Iris pigment epithelial cell (primary cell): Measurements from ENCODE around the gene CXXC4.

Experiments
- DNase-seq: peaks from one replicate; pipeline ENCODE4 v3.0.0-alpha.2; 2011; ENCODE audit warnings: low read depth

The CXXC4 gene

GRCh38 chr4:104489731-104490095 is 5.0 kb downstream of the CXXC4 start:
- no peak for DNase-seq

- no peak for DNase-seq
Observed at GRCh38 chr4:104488151-104488550, 6.5 kb downstream of the CXXC4 start.

DNA sequence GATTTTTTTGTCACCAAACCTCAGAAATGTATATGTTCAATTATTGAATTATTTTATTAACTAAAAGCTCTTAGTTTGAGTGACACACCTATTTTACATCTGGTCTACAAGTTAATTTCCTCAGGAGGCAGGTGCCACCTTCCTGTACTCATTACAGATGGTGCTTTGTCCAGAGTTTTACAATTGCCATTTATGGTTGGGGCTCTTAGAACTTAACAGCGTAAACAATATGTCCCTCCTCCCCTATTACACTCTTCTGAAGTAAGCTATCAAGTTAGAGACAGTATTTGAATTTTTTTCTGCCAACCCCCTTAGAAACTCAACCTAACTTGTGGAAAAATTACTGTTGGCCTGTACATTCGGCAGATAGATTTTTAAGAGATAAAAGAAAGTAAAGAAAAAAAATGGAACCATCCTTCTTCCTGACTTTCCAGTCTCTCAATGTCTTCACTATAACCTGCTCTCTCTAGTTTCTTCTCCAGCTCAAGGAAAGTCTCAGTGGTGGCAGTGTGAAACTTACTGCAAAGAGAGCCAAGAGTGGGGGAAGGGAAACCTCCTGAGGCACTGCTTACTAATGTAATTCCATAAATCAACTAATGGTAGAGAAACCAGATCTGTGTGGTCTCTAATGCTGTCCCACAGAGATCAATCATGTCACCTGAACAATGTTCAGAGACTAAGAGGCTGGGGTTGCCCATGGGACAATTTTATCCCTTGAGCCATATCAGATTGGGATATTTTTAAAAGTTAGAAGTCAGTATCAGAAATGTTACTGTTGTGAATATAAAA is 7.8 kb downstream of the CXXC4 start:
- DNase-seq: no peak

- DNase-seq: no peak
Observed at GRCh38 chr4:104475652-104476051, 19.0 kb downstream of the CXXC4 start.

- DNase-seq: no peak
Observed at GRCh38 chr4:104472766-104473165, 21.9 kb downstream of the CXXC4 start.

- no peak for DNase-seq
Observed at GRCh38 chr4:104470770-104471169, 23.9 kb downstream of the CXXC4 start.

GRCh38 chr4:104469794-104470193 is 24.9 kb downstream of the CXXC4 start:
- DNase-seq: no peak

GRCh38 chr4:104465619-104466018 is 29.1 kb downstream of the CXXC4 start:
- no peak for DNase-seq

GRCh38 chr4:104465201-104465600 is 29.5 kb downstream of the CXXC4 start:
- peak; percentile 6 for DNase-seq

DNA sequence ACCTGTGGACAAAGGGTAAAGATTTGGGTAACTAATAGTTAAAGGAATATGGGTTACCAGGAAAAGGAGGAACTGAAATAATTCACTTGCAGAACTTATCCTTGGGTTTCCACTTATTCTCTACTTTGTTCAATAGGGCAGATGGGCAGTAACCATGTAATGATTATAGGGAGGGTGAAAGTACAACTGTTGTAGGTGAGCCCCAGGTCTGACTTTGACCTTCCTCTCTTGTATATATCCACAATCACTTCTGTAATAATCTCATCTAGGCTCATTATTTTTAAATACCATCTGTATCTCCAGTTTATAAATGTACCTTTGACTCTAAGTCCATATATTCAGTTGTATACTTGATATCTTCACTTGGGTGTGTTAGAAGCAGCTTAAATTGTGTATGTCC is 32.1 kb downstream of the CXXC4 start:
- DNase-seq: no peak

GRCh38 chr4:104457308-104457981 is 37.2 kb downstream of the CXXC4 start:
- no peak for DNase-seq

DNA sequence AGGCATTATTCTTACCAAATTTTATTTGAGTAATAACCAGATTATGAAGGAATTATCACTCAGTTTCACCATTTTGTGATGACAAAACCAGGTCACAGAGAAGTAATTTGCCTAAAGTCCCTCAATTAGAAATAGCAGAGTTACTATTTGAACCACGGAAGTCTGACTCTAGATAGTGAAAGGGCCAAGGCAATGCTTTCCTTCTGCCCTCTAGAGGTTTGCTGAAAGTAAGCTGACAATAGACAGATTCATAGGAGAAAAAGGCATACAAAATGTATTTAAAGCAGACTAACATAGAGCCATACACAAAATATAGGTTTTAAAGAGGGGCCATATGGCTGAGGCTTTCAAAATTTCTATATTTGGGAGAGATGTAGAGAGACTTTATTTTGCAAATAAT is 43.1 kb downstream of the CXXC4 start:
- DNase-seq: peak; percentile 5

- no peak for DNase-seq
Observed at GRCh38 chr4:104449537-104449936, 45.2 kb downstream of the CXXC4 start.

GRCh38 chr4:104447294-104447693 is 47.4 kb downstream of the CXXC4 start:
- DNase-seq: no peak

GRCh38 chr4:104446431-104447278 is 48.0 kb downstream of the CXXC4 start:
- no peak for DNase-seq

DNA sequence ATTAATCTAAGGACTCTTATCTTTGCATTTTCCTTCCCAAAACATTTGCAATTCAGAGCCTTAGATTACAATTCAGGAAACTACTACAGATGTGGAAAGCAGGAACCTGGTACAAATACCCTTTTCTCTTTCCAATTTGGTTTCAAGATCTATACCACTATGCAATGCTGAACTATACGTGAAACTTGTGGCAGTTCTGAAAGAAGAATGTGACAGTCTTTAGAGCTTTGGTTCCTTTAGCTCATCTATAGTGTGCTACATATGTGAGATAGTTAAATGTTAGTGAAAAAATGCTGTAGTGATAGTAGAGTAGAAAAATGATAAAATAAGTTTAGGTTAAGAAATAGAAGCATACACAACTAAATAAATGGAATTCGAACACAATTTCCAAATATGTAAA is 50.0 kb downstream of the CXXC4 start:
- DNase-seq: no peak

DNA sequence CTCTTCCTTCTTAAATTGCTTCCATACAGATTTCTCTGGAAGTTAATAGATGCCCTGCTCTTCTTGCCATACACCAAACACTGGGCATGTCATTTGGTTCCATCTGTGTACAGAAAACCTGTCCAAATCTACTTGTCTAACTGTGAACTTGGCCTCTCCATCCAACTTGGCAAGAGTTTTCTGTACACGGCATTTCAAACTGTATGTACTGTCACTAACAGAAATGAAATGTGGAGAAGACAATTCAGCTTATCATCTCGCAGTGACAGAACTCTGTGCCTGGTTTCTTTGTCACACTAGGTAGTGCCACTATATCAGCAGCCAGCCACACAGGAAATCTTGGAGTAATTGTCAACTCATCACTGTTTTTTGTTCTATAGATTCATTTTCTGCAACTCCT is 58.2 kb downstream of the CXXC4 start:
- no peak for DNase-seq

DNA sequence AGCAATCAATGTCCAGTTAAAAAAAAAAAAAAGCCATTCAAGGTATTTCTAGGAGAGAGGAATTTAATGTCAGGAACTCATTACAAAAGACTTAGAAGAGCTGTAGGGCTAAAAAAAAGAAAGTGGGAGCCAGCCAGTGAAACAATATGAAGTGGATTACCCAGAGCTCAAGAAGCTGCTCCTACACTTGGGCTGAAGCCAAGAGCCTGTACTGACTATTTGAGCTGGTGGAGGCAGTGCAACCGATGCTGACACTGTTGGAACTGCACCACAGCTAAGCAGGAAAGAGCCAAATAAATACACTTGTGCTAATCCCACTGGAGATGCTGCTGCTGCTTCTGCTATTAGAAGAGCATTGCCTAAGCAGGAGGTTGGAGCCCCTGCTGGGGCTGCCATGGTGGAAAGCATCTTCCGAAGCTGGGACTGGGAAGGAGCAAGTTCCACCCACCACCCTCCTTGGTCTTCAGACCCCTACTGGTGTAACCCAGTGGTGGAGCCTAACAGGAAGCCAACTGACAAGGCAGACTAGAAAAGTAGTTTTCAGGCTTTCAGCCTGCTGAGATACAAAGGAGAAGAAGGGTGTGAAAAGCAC is 65.4 kb downstream of the CXXC4 start:
- no peak for DNase-seq

- no peak for DNase-seq
Observed at GRCh38 chr4:104425948-104426347, 68.7 kb downstream of the CXXC4 start.

- DNase-seq: no peak
Observed at GRCh38 chr4:104424989-104425388, 69.7 kb downstream of the CXXC4 start.

- DNase-seq: no peak
Observed at GRCh38 chr4:104424475-104424941, 70.2 kb downstream of the CXXC4 start.

DNA sequence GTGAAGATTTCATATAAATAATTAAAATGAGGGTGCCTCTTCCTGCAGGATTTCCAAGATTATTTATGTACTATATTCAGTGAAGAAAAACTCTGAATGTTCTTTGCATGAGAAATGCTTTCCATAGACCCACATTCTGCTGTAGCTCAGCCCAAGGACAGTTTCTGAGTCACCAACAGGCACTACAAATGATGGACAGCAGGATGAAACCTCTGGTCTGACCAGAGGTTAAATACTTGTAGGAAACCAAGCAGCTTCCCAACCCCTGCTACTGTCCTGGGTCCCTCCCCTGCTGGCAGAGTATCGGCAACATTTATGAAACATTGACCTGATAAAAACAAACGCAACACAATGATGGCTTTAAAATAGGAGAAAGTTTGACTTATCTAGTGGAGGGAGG is 73.1 kb downstream of the CXXC4 start:
- peak; percentile 17 for DNase-seq
